Large intestine (tissue), 3 donors: ENCODE results near the gene MPHOSPH9. TPM values are rescaled to one million over a fixed set of nuclear protein-coding genes. Genes with fewer than 3 reads are reported as not detected.

ENCODE experiments used
- DNase-seq, 2 donors: peaks; one replicate each; pipeline versions ENCODE4 v3.0.0 to v3.0.0-alpha.2; 2013
- H3K27ac ChIP-seq: one replicate; pipeline ENCODE4 v1.5.1; 2013; ENCODE audit warnings: low read length
- H3K27me3 ChIP-seq: 2 replicates; pipeline ENCODE4 v1.6.1; 2013; ENCODE audit warnings: low read length; ENCODE audit not compliant: control insufficient read depth, insufficient read depth
- H3K36me3 ChIP-seq: 2 replicates; pipeline ENCODE4 v1.6.1; 2013; ENCODE audit warnings: low read length; ENCODE audit not compliant: control insufficient read depth, insufficient read depth
- H3K4me1 ChIP-seq: one replicate; pipeline ENCODE4 v1.6.1; 2013; ENCODE audit warnings: low read length; ENCODE audit not compliant: control insufficient read depth, insufficient read depth
- H3K4me3 ChIP-seq: one replicate; pipeline ENCODE4 v1.5.1; 2013; ENCODE audit warnings: low read length
- H3K9me3 ChIP-seq: one replicate; pipeline ENCODE4 v1.6.1; 2013; ENCODE audit warnings: mild to moderate bottlenecking, low read depth, low read length, moderate library complexity; ENCODE audit not compliant: control insufficient read depth
- WGBS: methylation state at CpG from one replicate; pipeline ENCODE4 v1.1.5; 2013; ENCODE audit warnings: low lambda C conversion rate; ENCODE audit not compliant: insufficient coverage; 5-methylcytosine and 5-hydroxymethylcytosine counted together
- polyA plus RNA-seq: library from polyadenylated mRNA; unstranded; fragments of 120-200 nt; gene quantifications from one replicate; pipeline ENCODE4 v1.2.1, GENCODE V29; 2013

The MPHOSPH9 gene
- polyA plus RNA-seq, 1 donor, result 17.8 TPM

GRCh38 chr12:123139926-123140675 lies 92.8 kb downstream of the MPHOSPH9 start:
- Histone ChIP-seq H3K9me3 (no peaks in the 10 kb centered on the region), H3K27ac (peak overlapping the region; percentile 82), H3K4me3 (no peak overlapping the region), H3K36me3 (no peaks in the 10 kb centered on the region), H3K4me1 (peaks cover 38% of the 10 kb centered on the region), H3K27me3 (no peaks in the 10 kb centered on the region)
- no CpG with 5 or more reads among the region's 6 CpGs for WGBS
- peak; percentile 35 to 74 for DNase-seq

DNA sequence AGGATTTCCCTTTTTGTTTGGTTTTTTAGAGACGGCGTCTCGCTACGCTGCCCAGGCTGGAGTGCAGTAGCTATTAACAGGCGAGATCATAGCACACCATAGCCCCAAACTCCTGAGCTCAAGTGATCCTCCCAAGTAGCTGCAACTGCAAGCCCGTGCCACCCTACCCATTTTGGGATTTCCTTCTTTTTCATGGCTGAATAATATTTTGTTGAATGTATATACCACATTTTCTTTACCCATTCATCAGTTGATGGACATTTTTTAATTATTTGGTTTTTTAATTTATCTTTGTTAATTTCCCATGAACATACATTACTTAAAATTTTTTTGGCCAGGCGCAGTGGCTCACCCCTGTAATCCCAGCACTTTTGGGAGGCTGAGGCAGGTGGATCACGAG lies 97.3 kb downstream of the MPHOSPH9 start:
- Histone ChIP-seq H3K27me3 (no peaks in the 10 kb centered on the region), H3K9me3 (no peaks in the 10 kb centered on the region), H3K4me3 (no peak overlapping the region), H3K4me1 (peaks cover 16% of the 10 kb centered on the region), H3K27ac (no peak overlapping the region), H3K36me3 (no peaks in the 10 kb centered on the region)
- 100% methylated on average over 2 of the region's 8 CpGs for WGBS
- DNase-seq, result no peak

DNA sequence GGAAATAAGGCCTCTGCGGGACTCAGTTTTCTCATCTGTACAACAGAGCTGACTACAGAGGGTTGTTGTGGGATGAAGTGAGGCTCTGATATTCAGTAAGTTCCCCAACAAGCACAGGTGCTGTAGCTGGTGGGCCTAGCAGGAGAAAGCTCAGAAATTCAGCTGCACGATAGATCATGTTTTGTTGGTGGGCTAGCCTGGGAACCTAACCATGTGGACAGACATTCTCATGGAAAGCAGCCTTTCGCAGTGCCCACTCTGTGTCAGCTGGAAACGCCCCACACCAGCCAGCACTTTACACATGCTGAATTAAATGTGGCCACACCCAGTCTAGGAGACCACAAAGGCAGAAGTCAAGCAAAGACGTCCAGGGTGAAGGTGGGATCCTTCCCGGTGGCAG lies 98.1 kb downstream of the MPHOSPH9 start:
- Histone ChIP-seq H3K27ac (no peak overlapping the region), H3K27me3 (no peaks in the 10 kb centered on the region), H3K9me3 (no peaks in the 10 kb centered on the region), H3K4me1 (peaks cover 14% of the 10 kb centered on the region), H3K4me3 (no peak overlapping the region), H3K36me3 (no peaks in the 10 kb centered on the region)
- DNase-seq, result no peak
- WGBS, result no CpG with 5 or more reads among the region's 6 CpGs

DNA sequence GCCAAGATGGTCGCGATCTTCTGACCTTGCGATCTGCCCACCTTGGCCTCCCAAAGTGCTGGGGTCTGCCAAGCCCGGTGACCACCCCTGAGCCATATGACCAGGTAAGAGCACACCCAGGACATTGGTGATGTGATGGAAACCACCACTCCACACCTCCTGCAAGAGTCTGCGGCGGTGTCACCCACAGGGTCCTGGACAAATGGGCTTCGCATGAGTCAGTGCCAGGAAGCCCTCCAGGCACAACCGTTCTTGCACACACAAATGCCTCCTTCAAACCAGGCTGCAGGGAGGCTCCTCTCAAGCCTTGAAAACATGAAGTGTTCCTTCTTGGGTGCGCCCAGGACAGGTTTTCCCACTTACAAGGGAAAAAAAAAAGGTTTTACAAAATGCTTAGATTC lies 98.7 kb downstream of the MPHOSPH9 start:
- Histone ChIP-seq H3K27ac (no peak overlapping the region), H3K36me3 (no peaks in the 10 kb centered on the region), H3K27me3 (no peaks in the 10 kb centered on the region), H3K9me3 (no peaks in the 10 kb centered on the region), H3K4me3 (no peak overlapping the region), H3K4me1 (peaks cover 12% of the 10 kb centered on the region)
- 80% methylated on average over 1 of the region's 9 CpGs for WGBS
- no peak for DNase-seq

GRCh38 chr12:123133701-123134100 lies 99.2 kb downstream of the MPHOSPH9 start:
- Histone ChIP-seq H3K27me3 (no peaks in the 10 kb centered on the region), H3K4me1 (peaks cover 12% of the 10 kb centered on the region), H3K4me3 (no peak overlapping the region), H3K27ac (no peak overlapping the region), H3K9me3 (no peaks in the 10 kb centered on the region), H3K36me3 (no peaks in the 10 kb centered on the region)
- no CpG with 5 or more reads among the region's 9 CpGs for WGBS
- no peak for DNase-seq

- Histone ChIP-seq H3K4me3 (no peak overlapping the region), H3K36me3 (no peaks in the 10 kb centered on the region), H3K27ac (no peak overlapping the region), H3K4me1 (peaks cover 12% of the 10 kb centered on the region), H3K27me3 (no peaks in the 10 kb centered on the region), H3K9me3 (no peaks in the 10 kb centered on the region)
- no CpG with 5 or more reads among the region's 3 CpGs for WGBS
- DNase-seq, result no peak
Measured at GRCh38 chr12:123132951-123133619, 99.9 kb downstream of the MPHOSPH9 start.

DNA sequence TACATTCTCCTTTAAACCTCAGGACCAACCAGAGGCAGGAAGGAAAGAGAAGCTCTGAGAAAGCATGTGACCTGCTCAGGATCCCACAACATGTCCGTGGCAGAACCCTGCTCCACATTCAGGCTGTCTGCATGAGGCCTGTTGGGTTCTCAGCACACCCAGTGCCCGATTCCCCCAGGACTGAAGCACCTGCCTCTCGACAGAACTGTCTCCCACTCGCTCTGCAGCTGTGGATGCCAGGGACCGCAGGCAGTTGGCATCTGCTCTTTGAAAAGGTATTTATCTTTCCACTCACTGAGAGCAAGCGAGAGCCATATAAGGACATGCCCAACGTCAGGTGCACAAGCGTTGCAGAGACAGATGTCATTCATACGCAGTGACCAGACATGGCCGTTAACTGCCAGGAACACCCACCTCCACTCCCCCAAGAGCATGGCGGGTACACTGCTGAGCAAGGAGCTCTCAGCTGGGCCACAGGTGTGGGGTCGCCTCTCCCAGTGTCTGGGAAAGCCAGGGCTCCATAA lies 101.0 kb downstream of the MPHOSPH9 start:
- Histone ChIP-seq H3K9me3 (no peaks in the 10 kb centered on the region), H3K27me3 (no peaks in the 10 kb centered on the region), H3K36me3 (no peaks in the 10 kb centered on the region), H3K4me1 (peaks cover 12% of the 10 kb centered on the region), H3K4me3 (no peak overlapping the region), H3K27ac (peak overlapping the region; percentile 36)
- peak; percentile 35 to 60 for DNase-seq
- WGBS, result no CpG with 5 or more reads among the region's 12 CpGs

- H3K27me3 ChIP-seq, result no peaks in the 10 kb centered on the region
- no peaks in the 10 kb centered on the region for H3K9me3 ChIP-seq
- no peak for DNase-seq
- H3K4me3 ChIP-seq, result no peak overlapping the region
- H3K27ac ChIP-seq, result peak overlapping the region; percentile 36
- no peaks in the 10 kb centered on the region for H3K36me3 ChIP-seq
- H3K4me1 ChIP-seq, result peaks cover 12% of the 10 kb centered on the region
- WGBS, result no CpG with 5 or more reads among the region's 4 CpGs
Measured at GRCh38 chr12:123131291-123131832, 101.6 kb downstream of the MPHOSPH9 start.

GRCh38 chr12:123129621-123130020 lies 103.3 kb downstream of the MPHOSPH9 start:
- no peak for DNase-seq
- Histone ChIP-seq H3K27ac (no peak overlapping the region), H3K27me3 (no peaks in the 10 kb centered on the region), H3K4me3 (no peak overlapping the region), H3K9me3 (no peaks in the 10 kb centered on the region), H3K4me1 (peaks cover 15% of the 10 kb centered on the region), H3K36me3 (no peaks in the 10 kb centered on the region)
- no CpG with 5 or more reads among the region's 4 CpGs for WGBS

- H3K4me3 ChIP-seq, result no peak overlapping the region
- no peaks in the 10 kb centered on the region for H3K27me3 ChIP-seq
- H3K4me1 ChIP-seq, result peaks cover 15% of the 10 kb centered on the region
- H3K27ac ChIP-seq, result peak overlapping the region; percentile 48
- H3K9me3 ChIP-seq, result no peaks in the 10 kb centered on the region
- no CpG with 5 or more reads among the region's 6 CpGs for WGBS
- H3K36me3 ChIP-seq, result no peaks in the 10 kb centered on the region
- no peak for DNase-seq
Measured at GRCh38 chr12:123127182-123127495, 105.8 kb downstream of the MPHOSPH9 start.
